Left ventricle myocardium inferior (tissue), 1 donor: Measurements from ENCODE around the gene ATP13A2. TPM values are rescaled to one million over a fixed set of nuclear protein-coding genes. Genes with fewer than 3 reads are reported as not detected.

Experiments used
- DNase-seq: peaks from one replicate; pipeline ENCODE4 v3.0.0-alpha.2; 2020
- H3K27ac ChIP-seq: fragments of 200-600 bp; replicated peaks from 2 replicates; pipeline ENCODE4 v1.8.0; 2021
- H3K27me3 ChIP-seq: fragments of 200-600 bp; 2 replicates; pipeline ENCODE4 v1.8.0; 2021; ENCODE audit warnings: low read depth
- H3K36me3 ChIP-seq: fragments of 200-600 bp; 2 replicates; pipeline ENCODE4 v1.8.0; 2021
- H3K4me1 ChIP-seq: fragments of 200-600 bp; 2 replicates; pipeline ENCODE4 v1.8.0; 2021
- H3K4me3 ChIP-seq: fragments of 200-600 bp; 2 replicates; pipeline ENCODE4 v1.8.0; 2021; ENCODE audit warnings: mild to moderate bottlenecking, moderate library complexity
- H3K9me3 ChIP-seq: fragments of 200-600 bp; replicated peaks from 2 replicates; pipeline ENCODE4 v1.8.0; 2021
- CTCF ChIP-seq: fragments of 200-600 bp; IDR thresholded peaks from 2 replicates; pipeline ENCODE4 v1.8.0; 2021; ENCODE audit warnings: antibody characterized with exemption, mild to moderate bottlenecking, borderline replicate concordance
- intact Hi-C: fragments of 100-400 bp; cut with micrococcal nuclease; formaldehyde crosslinking; loops from one replicate; pipeline ENCODE4 v1.11.0; 2022
- total RNA-seq: library from RNA; stranded (reverse); fragmentation: NEBNext Ultra II Directional; extraction: Animal tissue kit (Norgen Biotek cat#: 25700); gene quantifications from one replicate; pipeline ENCODE4 v1.2.1, GENCODE V29; 2021
- donor health status: DM: no; HTN: yes; CAD: no; lungs with severe emphysema.

Gene ATP13A2
- total RNA-seq, 1 donor from 2014 or later, result 11.2 TPM

- no peak for TF ChIP-seq CTCF
These were observed 36.5 kb downstream of the ATP13A2 start for GRCh38 chr1:16975211-16975610.

GRCh38 chr1:16973215-16973614 is 38.5 kb downstream of the ATP13A2 start:
- Histone ChIP-seq H3K27ac (no peak overlapping the region), H3K36me3 (peaks cover 2% of the 10 kb centered on the region), H3K9me3 (no peaks in the 10 kb centered on the region), H3K4me3 (no peak overlapping the region), H3K4me1 (peaks cover 8% of the 10 kb centered on the region), H3K27me3 (no peaks in the 10 kb centered on the region)
- intact Hi-C loops, result no loop called here
- no peak for DNase-seq
- TF ChIP-seq CTCF, result no peak

More at GRCh38 chr1:16975211-16975610, 36.5 kb downstream of the ATP13A2 start:
- no peak overlapping the region for H3K4me3 ChIP-seq
- peaks cover 28% of the 10 kb centered on the region for H3K4me1 ChIP-seq
- no peak for DNase-seq
- H3K27ac ChIP-seq, result no peak overlapping the region
- H3K9me3 ChIP-seq, result no peaks in the 10 kb centered on the region
- H3K36me3 ChIP-seq, result no peaks in the 10 kb centered on the region
- intact Hi-C loops, result no loop called here
- peaks cover 13% of the 10 kb centered on the region for H3K27me3 ChIP-seq

- H3K4me3 ChIP-seq, result no peak overlapping the region
- TF ChIP-seq CTCF, result no peak
- intact Hi-C loops, result no loop called here
- H3K27me3 ChIP-seq, result no peaks in the 10 kb centered on the region
- H3K36me3 ChIP-seq, result peaks cover 4% of the 10 kb centered on the region
- DNase-seq, result no peak
- H3K9me3 ChIP-seq, result no peaks in the 10 kb centered on the region
- peaks cover 11% of the 10 kb centered on the region for H3K4me1 ChIP-seq
- no peak overlapping the region for H3K27ac ChIP-seq
These were observed 39.4 kb downstream of the ATP13A2 start for GRCh38 chr1:16972189-16972895.

- H3K4me1 ChIP-seq, result peaks cover 19% of the 10 kb centered on the region
- intact Hi-C loops, result no loop called here
- no peak for TF ChIP-seq CTCF
- peaks cover 5% of the 10 kb centered on the region for H3K36me3 ChIP-seq
- no peak overlapping the region for H3K4me3 ChIP-seq
- no peaks in the 10 kb centered on the region for H3K9me3 ChIP-seq
- H3K27ac ChIP-seq, result no peak overlapping the region
- DNase-seq, result no peak
- H3K27me3 ChIP-seq, result no peaks in the 10 kb centered on the region
These were observed 40.2 kb downstream of the ATP13A2 start for GRCh38 chr1:16971341-16972188.

GRCh38 chr1:16970132-16970910 is 41.4 kb downstream of the ATP13A2 start:
- DNase-seq, result no peak
- Histone ChIP-seq H3K36me3 (peaks cover 18% of the 10 kb centered on the region), H3K4me1 (peaks cover 17% of the 10 kb centered on the region), H3K27me3 (no peaks in the 10 kb centered on the region), H3K9me3 (no peaks in the 10 kb centered on the region), H3K27ac (no peak overlapping the region), H3K4me3 (no peak overlapping the region)
- intact Hi-C loops, result no loop called here
- TF ChIP-seq CTCF, result no peak
